CD4-positive, alpha-beta T cell treated with Interleukin-10 for 1 hour (primary cell): ENCODE measurements around the gene RFC1.
"Not testable (repeated sequence)": the region's sequence is repeated elsewhere in the genome, so short reads cannot be mapped to it uniquely, and the experiment has no call there.

Experiments used
- DNase-seq: peaks from one replicate; pipeline ENCODE4 v3.0.0-alpha.2; 2020

RFC1 gene

GRCh38 chr4:39353478-39354253, 12.5 kb downstream of the RFC1 start:
- peak; percentile 70 for DNase-seq

GRCh38 chr4:39353149-39353477, 13.0 kb downstream of the RFC1 start:
- DNase-seq: not testable (repeated sequence)

- no peak for DNase-seq
These were observed 16.8 kb downstream of the RFC1 start for GRCh38 chr4:39349326-39349725.

GRCh38 chr4:39348371-39349315, 17.5 kb downstream of the RFC1 start:
- DNase-seq: no peak

- no peak for DNase-seq
These were observed 19.2 kb downstream of the RFC1 start for GRCh38 chr4:39346856-39347519.

- DNase-seq: no peak
These were observed 23.4 kb downstream of the RFC1 start for GRCh38 chr4:39342731-39343130.

- DNase-seq: no peak
These were observed 25.0 kb downstream of the RFC1 start for GRCh38 chr4:39341075-39341725.

- no peak for DNase-seq
These were observed 26.2 kb downstream of the RFC1 start for GRCh38 chr4:39339968-39340367.

GRCh38 chr4:39337841-39338240, 28.3 kb downstream of the RFC1 start:
- no peak for DNase-seq

GRCh38 chr4:39335566-39335965, 30.6 kb downstream of the RFC1 start:
- DNase-seq: no peak

GRCh38 chr4:39331191-39331590, 35.0 kb downstream of the RFC1 start:
- no peak for DNase-seq

- DNase-seq: no peak
These were observed 35.8 kb downstream of the RFC1 start for GRCh38 chr4:39330353-39330752.

- no peak for DNase-seq
These were observed 39.6 kb downstream of the RFC1 start for GRCh38 chr4:39326468-39326977.

GRCh38 chr4:39324897-39325613, 41.1 kb downstream of the RFC1 start:
- DNase-seq: no peak

- DNase-seq: no peak
These were observed 41.7 kb downstream of the RFC1 start for GRCh38 chr4:39324446-39324845.

GRCh38 chr4:39323821-39324220, 42.3 kb downstream of the RFC1 start:
- DNase-seq: no peak

- DNase-seq: no peak
These were observed 45.6 kb downstream of the RFC1 start for GRCh38 chr4:39320381-39321115.

- no peak for DNase-seq
These were observed 46.5 kb downstream of the RFC1 start for GRCh38 chr4:39319676-39320075.

GRCh38 chr4:39312816-39313215, 53.3 kb downstream of the RFC1 start:
- no peak for DNase-seq

GRCh38 chr4:39308611-39309010, 57.6 kb downstream of the RFC1 start:
- no peak for DNase-seq

GRCh38 chr4:39305912-39306677, 60.1 kb downstream of the RFC1 start:
- DNase-seq: no peak
